ENCODE results near the gene TRAK2.

DNA sequence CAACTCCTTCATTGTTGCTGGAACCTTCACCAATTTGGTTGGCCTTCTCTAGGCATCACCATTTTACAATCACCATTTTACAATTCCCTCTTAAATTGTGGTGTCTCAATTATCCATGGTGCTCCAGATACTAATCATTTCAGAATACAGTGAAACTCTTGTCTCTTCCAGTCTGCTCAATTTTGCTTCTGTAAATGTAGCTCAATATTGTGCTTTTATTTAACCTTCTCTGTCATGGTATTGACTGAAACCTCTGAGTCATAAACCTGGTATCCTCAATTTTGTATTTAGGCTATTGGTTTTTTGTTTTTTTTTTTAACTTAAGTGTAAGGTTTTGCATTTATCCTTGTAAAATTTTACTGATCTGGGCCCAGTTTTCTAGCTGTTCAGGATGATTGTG, 16.4 kb upstream of the TRAK2 start:
- TF ChIP-seq, protein P1, sequence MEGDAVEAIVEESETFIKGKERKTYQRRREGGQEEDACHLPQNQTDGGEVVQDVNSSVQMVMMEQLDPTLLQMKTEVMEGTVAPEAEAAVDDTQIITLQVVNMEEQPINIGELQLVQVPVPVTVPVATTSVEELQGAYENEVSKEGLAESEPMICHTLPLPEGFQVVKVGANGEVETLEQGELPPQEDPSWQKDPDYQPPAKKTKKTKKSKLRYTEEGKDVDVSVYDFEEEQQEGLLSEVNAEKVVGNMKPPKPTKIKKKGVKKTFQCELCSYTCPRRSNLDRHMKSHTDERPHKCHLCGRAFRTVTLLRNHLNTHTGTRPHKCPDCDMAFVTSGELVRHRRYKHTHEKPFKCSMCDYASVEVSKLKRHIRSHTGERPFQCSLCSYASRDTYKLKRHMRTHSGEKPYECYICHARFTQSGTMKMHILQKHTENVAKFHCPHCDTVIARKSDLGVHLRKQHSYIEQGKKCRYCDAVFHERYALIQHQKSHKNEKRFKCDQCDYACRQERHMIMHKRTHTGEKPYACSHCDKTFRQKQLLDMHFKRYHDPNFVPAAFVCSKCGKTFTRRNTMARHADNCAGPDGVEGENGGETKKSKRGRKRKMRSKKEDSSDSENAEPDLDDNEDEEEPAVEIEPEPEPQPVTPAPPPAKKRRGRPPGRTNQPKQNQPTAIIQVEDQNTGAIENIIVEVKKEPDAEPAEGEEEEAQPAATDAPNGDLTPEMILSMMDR (IDR thresholded peaks at IDR 0.05): no peak
- TF ChIP-seq POLR2A (IDR thresholded peaks at IDR 0.05) (no peak), EP300 (IDR thresholded peaks at IDR 0.05) (no peak)

All from tibial nerve (tissue), 4 donors.